Fibroblast of peridontal ligament (primary cell): Measurements from ENCODE around the gene TEDC2.

ENCODE experiments used
- DNase-seq: peaks from one replicate; pipeline ENCODE4 v3.0.0-alpha.2; 2010; ENCODE audit errors: extremely low read depth

Gene TEDC2

GRCh38 chr16:2465653-2466415, 5.9 kb downstream of the TEDC2 start:
- DNase-seq: no peak

GRCh38 chr16:2466667-2467527, 7.0 kb downstream of the TEDC2 start:
- DNase-seq: no peak

DNA sequence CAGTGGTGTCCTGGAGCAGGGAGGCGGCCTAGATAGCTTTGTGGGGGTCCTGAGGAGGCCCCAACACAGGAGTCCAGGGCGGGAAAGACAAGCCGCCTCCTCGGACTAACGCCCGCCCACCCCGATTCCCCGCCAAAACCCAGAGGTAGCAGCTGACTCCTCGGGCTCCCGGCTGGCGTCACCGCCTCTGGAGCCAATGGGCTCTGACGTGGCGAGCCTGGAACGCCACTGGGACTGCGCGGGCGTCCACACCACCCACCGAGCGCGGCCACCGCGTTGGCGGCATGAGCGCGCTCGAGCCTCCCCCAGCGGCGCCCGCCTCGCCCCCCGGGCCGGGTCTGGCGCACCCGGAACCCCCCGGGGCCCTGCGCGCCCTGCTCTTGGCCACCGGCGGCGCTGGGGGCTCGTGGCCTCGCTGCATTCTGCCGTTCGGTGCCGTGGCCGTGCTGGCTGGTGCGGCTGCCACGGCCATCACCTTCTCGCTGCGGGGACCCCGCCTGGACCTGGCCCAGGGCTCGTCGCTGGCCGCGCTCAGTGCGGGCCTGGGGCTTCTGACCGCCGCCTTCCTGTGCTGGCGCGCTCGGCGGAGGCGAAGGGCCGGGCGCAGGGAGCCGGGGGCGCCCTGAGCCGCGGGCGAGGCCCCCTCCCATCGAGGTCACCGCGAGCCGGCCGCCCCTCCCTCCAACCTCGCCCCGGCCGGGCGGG, 7.8 kb downstream of the TEDC2 start:
- DNase-seq: peak; percentile 67

DNA sequence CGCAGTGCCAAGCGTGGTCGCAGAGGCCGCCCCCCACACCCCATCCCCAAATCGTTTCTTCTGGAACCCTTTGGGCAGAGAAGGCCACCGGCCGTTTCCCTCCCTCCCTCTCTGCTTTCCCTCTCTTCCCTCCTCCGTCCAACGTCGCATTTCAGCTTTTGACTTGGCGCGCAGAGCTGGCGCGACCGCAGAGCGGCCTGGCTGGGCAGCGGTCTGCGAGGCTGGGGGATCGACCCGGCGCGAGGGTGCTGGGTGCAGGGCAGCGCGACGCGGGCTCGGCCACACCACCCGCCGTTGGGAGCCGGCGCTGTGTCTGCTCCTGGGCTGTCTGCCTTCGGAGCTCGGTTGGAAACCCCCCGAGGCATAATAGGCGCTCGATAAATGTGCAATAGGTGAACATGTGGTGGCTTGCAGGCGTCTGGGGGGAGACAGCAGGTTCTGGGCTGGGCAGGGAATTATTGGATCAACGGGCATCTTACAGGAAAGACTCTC, 8.4 kb downstream of the TEDC2 start:
- DNase-seq: no peak

DNA sequence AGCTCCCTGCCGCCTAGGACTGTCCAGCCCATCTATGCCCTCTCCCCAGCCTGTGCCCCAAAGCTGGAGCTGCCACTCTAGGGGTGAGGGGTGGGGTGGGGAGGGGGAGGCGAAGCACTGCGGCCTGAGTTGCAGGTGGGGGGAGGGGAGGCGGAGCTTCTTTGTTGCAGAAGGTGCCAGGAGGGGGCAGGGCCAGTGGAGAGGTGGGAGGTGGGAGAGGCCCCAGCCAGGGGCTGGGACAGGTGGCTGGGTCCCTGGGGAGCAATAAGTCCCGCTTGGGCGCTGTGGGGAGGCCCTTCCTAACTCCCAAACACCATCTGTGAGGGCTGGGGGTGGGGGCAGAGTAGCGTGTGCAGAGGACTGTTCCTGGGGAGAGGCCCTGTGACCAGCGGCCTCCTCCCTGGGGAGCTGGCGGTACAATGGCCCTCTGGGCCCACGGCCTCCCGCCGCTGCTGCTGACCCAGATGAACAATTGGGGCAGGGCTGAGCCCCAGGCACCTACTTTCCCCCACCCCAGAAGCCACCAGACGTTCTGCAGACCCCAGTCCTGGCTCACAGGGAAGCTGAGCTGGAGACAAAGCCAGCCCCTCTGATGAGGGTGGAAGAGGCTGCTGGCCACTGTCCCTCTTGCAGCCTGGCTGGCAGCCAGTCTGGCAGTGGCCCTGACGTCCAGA, 9.0 kb downstream of the TEDC2 start:
- no peak for DNase-seq

DNA sequence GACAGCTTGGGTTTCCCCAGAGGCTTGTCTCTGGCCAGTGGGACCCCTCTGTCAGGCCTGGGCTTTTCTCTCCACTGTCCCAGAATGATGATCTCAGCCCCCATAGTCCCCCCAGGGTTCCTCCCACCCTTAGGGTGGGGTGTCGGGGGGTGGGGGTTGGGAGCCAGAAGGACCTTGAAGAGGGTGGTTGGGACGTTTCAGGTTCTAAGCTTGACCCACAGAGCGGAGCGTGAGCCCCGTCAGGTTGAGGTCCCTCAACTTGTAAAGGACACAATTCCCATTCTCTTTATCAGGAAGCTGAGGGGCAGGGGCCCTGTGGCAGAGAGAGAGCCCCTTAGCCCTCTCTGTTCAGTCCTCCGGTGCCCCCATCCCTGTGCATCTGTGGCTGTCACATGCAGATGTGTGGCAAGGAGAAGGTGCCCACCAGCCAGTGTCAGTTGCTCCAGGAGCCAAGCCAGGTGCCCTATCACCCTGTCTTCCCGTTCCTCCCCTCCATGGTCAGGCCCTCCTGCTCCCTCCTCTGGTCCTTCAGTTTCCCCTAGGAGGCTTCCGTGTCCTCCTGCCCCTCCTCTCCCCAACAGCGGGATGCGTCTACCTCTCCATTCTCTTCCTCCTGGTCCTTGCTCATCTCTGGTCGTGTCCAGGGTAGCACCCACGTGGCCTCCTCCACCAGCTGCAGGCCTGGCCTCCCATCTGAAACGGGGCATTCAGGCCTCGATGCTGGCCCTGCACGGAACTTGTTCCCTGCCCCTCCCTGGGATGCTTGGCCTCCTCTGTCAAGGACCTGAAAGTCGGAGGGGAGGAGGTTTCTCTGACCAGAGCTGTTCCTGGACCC, 9.7 kb downstream of the TEDC2 start:
- no peak for DNase-seq

- DNase-seq: no peak
These were observed 10.3 kb downstream of the TEDC2 start for GRCh38 chr16:2470234-2470601.

GRCh38 chr16:2470603-2471015, 10.7 kb downstream of the TEDC2 start:
- DNase-seq: no peak

DNA sequence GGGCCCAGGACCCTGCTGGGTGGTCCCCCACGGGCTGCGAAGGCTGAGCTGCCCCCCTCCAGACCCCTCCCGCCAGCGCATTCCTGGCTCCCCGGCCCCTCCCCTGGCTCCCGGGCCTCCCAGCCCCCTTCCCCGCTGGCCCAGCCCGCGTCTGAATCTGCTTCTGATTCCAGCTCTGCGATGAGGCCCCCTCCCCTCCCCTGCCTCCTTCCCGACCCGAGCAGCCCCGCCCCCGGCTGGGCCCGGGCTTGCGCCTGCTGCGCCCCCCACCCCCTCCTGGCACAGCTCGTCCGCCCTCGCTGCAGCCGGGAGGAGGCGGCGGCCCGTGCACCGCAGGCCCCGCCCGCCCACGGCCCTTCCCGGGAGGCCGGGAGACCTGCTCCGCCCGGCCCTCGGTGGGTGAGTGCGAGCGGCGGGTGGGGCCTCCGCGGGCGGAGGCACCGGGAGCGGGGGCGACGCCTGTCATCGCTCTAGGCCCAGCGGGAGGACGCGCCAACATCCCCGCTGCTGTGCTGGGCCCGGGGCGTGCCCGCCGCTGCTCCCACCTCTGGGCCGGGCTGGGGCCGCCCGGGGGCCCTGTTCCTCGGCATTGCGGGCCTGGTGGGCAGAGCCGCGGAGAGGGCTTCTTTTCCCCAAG, 11.2 kb downstream of the TEDC2 start, which contains the start of gene NTN3:
Gene NTN3 (plus strand): TSS at position 282 of the 637 bp plus-strand sequence. CDS start 405 bp downstream, outside the sequence.
- DNase-seq: no peak

DNA sequence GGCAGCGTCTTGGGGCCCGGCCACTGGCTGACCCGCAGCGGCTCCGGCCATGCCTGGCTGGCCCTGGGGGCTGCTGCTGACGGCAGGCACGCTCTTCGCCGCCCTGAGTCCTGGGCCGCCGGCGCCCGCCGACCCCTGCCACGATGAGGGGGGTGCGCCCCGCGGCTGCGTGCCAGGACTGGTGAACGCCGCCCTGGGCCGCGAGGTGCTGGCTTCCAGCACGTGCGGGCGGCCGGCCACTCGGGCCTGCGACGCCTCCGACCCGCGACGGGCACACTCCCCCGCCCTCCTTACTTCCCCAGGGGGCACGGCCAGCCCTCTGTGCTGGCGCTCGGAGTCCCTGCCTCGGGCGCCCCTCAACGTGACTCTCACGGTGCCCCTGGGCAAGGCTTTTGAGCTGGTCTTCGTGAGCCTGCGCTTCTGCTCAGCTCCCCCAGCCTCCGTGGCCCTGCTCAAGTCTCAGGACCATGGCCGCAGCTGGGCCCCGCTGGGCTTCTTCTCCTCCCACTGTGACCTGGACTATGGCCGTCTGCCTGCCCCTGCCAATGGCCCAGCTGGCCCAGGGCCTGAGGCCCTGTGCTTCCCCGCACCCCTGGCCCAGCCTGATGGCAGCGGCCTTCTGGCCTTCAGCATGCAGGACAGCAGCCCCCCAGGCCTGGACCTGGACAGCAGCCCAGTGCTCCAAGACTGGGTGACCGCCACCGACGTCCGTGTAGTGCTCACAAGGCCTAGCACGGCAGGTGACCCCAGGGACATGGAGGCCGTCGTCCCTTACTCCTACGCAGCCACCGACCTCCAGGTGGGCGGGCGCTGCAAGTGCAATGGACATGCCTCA, 12.0 kb downstream of the TEDC2 start:
- no peak for DNase-seq

GRCh38 chr16:2472488-2472864, 12.6 kb downstream of the TEDC2 start:
- DNase-seq: no peak

- DNase-seq: no peak
These were observed 13.1 kb downstream of the TEDC2 start for GRCh38 chr16:2472885-2473445.

DNA sequence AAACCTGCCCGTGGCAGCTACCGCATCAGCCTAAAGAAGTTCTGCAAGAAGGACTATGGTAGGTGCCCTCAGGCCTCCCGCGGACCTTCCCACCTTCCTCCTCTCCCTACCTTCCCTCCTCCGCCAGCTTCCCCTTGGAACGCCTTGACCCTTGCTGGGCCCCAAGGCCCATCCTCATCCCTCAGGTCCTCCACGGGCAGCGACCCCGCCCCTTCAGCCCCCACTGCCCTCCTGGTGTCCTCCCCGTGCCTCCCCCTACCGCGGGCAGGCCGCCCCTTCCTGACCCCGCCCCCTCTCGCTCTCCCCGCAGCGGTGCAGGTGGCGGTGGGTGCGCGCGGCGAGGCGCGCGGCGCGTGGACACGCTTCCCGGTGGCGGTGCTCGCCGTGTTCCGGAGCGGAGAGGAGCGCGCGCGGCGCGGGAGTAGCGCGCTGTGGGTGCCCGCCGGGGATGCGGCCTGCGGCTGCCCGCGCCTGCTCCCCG, 13.6 kb downstream of the TEDC2 start:
- no peak for DNase-seq

DNA sequence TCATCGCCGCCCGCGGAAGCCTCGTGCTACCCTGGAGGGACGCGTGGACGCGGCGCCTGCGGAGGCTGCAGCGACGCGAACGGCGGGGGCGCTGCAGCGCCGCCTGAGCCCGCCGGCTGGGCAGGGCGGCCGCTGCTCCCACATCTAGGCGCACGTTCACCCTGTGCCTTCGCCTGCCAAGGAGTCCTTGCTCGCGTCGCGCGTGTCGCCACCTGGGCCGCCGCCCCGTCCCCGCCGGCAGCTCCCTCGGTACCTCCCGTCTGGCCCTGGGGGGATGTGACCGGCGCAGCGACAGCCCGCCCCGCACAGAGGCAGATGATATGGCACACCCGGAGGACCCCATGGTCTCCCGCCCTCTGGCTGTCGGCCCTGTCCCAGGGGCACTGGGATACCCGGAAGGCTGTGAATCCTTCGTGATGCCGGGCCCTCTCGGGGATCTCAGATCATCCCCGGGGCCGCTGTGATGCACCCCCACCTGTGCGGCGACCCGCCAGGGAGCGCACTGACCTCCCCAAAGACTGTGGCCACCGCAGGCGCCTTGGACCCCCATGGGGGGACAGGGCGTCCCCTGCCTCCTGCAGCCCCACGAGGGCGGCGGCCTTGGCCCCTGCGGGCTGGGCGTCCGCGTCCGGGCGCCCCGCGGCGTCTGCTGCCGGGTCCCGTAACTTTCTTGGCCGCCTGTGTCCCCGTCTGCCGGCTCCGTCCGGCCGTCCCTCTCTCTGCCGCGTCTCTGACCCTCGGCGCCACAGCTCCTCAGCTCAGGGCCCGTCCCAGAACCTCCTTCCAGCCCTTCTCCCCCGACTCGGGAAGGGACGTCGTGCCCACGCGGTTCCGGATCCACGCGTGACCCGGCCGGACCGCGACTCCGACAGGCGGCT, 14.3 kb downstream of the TEDC2 start:
- DNase-seq: no peak

GRCh38 chr16:2474877-2475412, 15.0 kb downstream of the TEDC2 start, which contains the start of gene TBC1D24:
TSS of gene TBC1D24 (plus strand) at chr16:2475127. CDS start at chr16:2496149, 21,022 bp downstream.
- DNase-seq: peak; percentile 68

DNA sequence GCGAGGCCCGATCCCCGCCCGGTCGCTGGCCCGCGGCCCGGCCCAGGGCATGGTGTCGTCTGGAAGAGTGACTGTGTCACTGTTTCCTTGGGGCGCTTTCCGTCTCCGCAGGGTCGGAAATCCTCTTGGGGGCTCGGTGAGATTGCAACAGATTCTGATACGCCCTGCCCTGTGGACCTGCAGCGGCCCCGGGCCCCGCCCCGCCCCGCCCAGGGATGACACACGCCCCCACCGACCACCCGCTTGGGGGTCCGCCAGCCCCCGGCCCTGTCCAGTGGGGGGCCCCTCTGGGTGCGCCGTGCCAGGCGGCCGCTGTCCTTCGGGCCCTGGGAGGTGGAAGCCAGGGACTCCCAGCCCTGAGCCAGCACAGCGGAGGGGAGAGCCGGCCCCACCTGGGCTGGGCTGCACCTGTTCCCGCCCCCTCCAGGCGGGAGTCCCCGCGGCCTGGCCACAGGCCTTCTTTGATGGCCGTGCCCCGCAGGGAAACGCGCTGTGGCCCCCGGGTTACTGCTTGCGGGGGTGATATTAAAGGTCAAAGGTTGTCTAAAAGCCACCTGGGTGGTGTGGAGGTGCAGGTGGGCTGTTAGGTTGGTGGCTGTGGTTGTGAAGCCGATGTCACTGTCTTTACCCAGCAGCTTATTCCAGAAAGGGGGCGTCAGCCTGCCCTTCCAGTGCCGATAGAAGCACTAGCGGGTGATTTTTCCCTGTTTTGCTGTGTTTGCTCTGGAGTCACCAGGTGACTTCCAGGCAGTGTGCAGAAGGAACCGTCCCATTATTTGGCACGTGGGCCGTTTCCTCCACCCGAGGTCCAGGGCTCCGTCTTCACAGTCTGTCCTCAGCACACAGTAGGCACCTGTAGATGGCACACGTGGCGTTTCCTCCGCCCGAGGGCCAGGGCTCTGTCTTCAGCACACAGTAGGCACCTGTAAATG, 15.8 kb downstream of the TEDC2 start:
- no peak for DNase-seq
